HS-27A (cell line): ENCODE results near the gene USF2.

ENCODE experiments used
- DNase-seq: peaks from one replicate; pipeline ENCODE4 v3.0.0-alpha.2; 2012; ENCODE audit warnings: low read depth, missing footprints

Gene USF2

DNA sequence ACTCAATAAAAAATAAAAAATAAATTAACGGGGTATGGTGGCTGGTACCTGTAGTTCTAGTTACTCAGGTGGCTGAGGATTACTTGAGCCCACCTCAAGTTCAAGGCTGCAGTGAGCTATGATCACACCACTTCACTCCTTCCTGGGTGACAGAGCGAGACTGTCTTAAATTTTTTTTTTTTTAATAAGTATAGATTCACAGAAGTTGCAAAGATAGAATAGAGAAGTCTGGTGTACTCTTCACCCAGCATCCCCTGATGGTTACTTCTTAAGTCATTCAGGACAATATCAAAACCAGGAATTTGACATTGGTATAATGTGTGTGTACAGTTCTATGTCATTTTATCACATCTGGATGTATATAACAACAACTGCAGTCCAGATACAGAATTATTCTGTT, 52.5 kb downstream of the USF2 start:
- no peak for DNase-seq

DNA sequence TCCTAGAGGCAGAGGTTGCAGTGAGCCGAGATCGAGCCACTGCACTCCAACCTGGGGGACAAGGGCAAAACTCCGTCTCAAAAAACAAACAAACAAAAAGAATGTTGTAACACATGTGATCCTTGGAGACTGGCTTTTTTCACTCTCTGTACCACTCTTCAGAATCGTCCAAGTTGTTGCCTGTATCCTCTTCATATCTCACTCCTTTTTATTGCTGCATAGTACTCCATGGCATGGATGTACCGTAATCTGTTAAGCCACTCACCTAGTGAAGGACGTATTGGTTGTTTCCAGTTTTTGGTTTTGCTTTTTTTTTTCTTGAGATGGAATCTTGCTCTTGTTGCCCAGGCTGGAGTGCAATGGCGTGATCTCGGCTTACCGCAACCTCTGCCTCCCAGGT, 53.3 kb downstream of the USF2 start:
- no peak for DNase-seq

DNA sequence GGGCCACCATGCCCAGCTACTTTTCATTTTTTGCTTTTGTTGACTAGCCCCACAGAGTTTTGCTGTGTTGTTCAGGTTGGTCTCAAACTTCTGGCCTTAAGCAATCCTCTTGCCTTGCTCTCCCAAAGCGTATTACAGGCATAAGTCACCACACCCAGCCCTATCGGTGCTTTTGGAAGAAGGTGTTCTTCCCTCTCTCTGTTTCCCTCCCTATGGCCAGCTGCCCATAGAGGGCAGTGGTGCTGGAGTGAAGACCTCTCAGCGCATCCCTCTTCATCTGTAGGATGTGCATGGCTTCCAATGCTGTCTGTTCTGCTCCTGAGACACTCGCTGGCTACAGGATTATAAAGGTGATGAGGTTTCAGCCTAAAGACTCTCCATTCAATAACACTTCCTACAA, 58.9 kb downstream of the USF2 start:
- DNase-seq = no peak

DNA sequence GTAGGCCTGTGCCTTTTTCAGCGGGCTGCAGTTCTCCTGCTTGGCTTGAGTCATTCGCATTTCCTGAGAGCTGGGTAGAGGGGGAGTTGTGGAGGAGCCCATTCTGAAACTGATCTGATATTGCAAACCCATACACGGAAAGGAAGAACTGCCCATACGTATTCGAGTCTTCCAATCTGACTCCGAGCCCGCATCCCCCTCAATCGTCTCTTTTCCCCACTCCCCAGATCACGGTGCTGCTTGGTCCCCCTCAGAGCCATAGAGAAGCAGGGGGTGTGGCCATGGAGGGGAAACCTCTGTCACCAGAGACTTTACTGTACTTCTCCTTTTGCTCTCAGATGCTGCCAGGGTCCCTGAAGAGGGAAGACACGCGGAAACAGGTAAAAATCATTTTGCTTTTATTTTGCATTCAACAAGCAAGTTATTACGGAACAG, 60.1 kb downstream of the USF2 start, which contains the start of gene CD22:
Gene CD22 (plus strand): TSS at position 337 of the 435 bp plus-strand sequence. CDS start 2,854 bp downstream, outside the sequence.
- no peak for DNase-seq

DNA sequence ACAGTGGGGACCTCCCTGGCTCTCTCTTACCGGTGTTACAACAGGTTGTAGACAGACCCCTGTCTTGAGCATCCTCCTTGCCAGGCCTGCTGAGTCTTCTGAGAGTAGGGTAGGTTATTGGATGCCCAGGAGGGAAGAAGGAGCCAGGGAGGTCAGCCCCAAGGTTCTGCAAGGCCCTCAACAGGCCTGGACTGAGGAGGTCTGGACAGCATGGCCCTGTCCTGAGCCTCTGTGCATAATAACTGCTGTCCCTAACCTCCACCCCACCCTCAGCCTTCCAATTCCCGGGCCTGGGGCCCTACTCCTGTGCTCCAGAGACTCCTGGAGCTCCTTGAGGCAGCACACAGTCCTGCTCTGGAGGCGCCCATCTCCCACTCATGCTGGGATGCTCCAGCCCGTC, 60.6 kb downstream of the USF2 start:
- no peak for DNase-seq
